Hepatocyte (in vitro differentiated cells): ENCODE results near the gene MNX1. TPM values are rescaled to one million over a fixed set of nuclear protein-coding genes. Genes with fewer than 3 reads are reported as not detected.

Source experiments
- DNase-seq: peaks from one replicate; pipeline ENCODE4 v3.0.0-alpha.2; 2016; ENCODE audit warnings: low spot score
- H2AFZ ChIP-seq: fragments of 200-600 bp; sonication (generic); 2 replicates; pipeline ENCODE4 v1.6.0; 2016; ENCODE audit warnings: antibody characterized with exemption, mild to moderate bottlenecking
- H3K27ac ChIP-seq: fragments of 200-600 bp; sonication (generic); 2 replicates; pipeline ENCODE4 v1.5.1; 2016; ENCODE audit warnings: mild to moderate bottlenecking
- H3K27me3 ChIP-seq: fragments of 200-600 bp; sonication (generic); 2 replicates; pipeline ENCODE4 v1.6.1; 2016
- H3K36me3 ChIP-seq: fragments of 200-600 bp; sonication (generic); replicated peaks from 2 replicates; pipeline ENCODE4 v1.5.1; 2016; ENCODE audit warnings: low read depth; ENCODE audit not compliant: insufficient read depth
- H3K4me1 ChIP-seq: fragments of 200-600 bp; sonication (generic); 2 replicates; pipeline ENCODE4 v1.5.1; 2016; ENCODE audit warnings: mild to moderate bottlenecking, moderate library complexity; ENCODE audit not compliant: insufficient read depth
- H3K4me2 ChIP-seq: fragments of 200-600 bp; sonication (generic); 2 replicates; pipeline ENCODE4 v1.6.0; 2016
- H3K4me3 ChIP-seq: fragments of 200-600 bp; sonication (generic); 2 replicates; pipeline ENCODE4 v1.5.1; 2016; ENCODE audit warnings: mild to moderate bottlenecking
- H3K79me2 ChIP-seq: fragments of 200-600 bp; sonication (generic); 2 replicates; pipeline ENCODE4 v1.6.0; 2017; ENCODE audit warnings: mild to moderate bottlenecking
- H3K9me2 ChIP-seq: fragments of 200-600 bp; sonication (generic); replicated peaks from 2 replicates; pipeline ENCODE4 v1.6.0; 2017; ENCODE audit warnings: mild to moderate bottlenecking; ENCODE audit not compliant: insufficient read depth
- H3K9me3 ChIP-seq: fragments of 200-600 bp; sonication (generic); 2 replicates; pipeline ENCODE4 v1.5.1; 2016; ENCODE audit warnings: low read depth, mild to moderate bottlenecking
- H4K20me1 ChIP-seq: fragments of 200-600 bp; sonication (generic); 2 replicates; pipeline ENCODE4 v1.6.0; 2016; ENCODE audit warnings: mild to moderate bottlenecking; ENCODE audit not compliant: insufficient read depth, poor library complexity, severe bottlenecking
- CTCF ChIP-seq: fragments of 200-600 bp; sonication (generic); IDR thresholded peaks from 2 replicates; pipeline ENCODE4 v1.5.1; 2016; ENCODE audit warnings: antibody characterized with exemption, mild to moderate bottlenecking; ENCODE audit not compliant: poor library complexity
- EZH2 ChIP-seq: fragments of 200-600 bp; sonication (generic); IDR thresholded peaks from 2 replicates; pipeline ENCODE4 v1.6.1; 2016; ENCODE audit warnings: antibody characterized with exemption, mild to moderate bottlenecking, borderline replicate concordance
- EZH2phosphoT487 ChIP-seq: fragments of 200-600 bp; sonication (generic); IDR thresholded peaks from one replicate; pipeline ENCODE4 v1.6.1; 2018; ENCODE audit warnings: antibody characterized with exemption, mild to moderate bottlenecking, low read depth, moderate library complexity; ENCODE audit not compliant: unreplicated experiment, severe bottlenecking
- WGBS: methylation state at CpG from one replicate; pipeline ENCODE4 v1.1.6; 2016; ENCODE audit warnings: low lambda C conversion rate; ENCODE audit errors: missing lambda C conversion rate; 5-methylcytosine and 5-hydroxymethylcytosine counted together
- polyA plus RNA-seq: library from polyadenylated mRNA; unstranded; fragments of >200 nt; fragmentation: Nextera tagmentation; extraction: Ambion mirVana; gene quantifications from 2 replicates; pipeline ENCODE4 v1.2.1, GENCODE V29; 2016
- total RNA-seq: library from RNA; depleted of rRNA; stranded (reverse); fragments of >200 nt; gene quantifications from 2 replicates; pipeline ENCODE4 v1.2.3, GENCODE V29; 2014

MNX1 gene
- total and polyA plus RNA-seq, 2 experiments from 2014 or later, result 1.4 to 2.3 TPM

- no peak overlapping the region for H3K27ac ChIP-seq
- TF ChIP-seq EZH2 (no peak), CTCF (no peak), EZH2phosphoT487 (peak; percentile 90)
- WGBS, result under 1% methylated on average over 37 of the region's 75 CpGs
Measured at GRCh38 chr7:156999958-157000726, 10.3 kb downstream of the MNX1 start.

GRCh38 chr7:156998988-156999957 is 11.2 kb downstream of the MNX1 start:
- peak overlapping the region; percentile 4 for H3K4me3 ChIP-seq
- no peaks in the 10 kb centered on the region for H3K9me2 ChIP-seq
- H2AFZ ChIP-seq, result peak overlapping the region; percentile 41
- H3K4me1 ChIP-seq, result peaks cover 21% of the 10 kb centered on the region
- H3K79me2 ChIP-seq, result no peaks in the 10 kb centered on the region
- H4K20me1 ChIP-seq, result no peaks in the 10 kb centered on the region
- no peak overlapping the region for H3K27ac ChIP-seq
- WGBS, result 7% methylated on average over 40 of the region's 57 CpGs
- TF ChIP-seq EZH2phosphoT487, result peak; percentile 16
- TF ChIP-seq EZH2, result no peak
- no peak for TF ChIP-seq CTCF
- peaks cover 78% of the 10 kb centered on the region for H3K27me3 ChIP-seq
- peak overlapping the region; percentile 92 for H3K4me2 ChIP-seq
- no peaks in the 10 kb centered on the region for H3K9me3 ChIP-seq
- no peaks in the 10 kb centered on the region for H3K36me3 ChIP-seq
- DNase-seq, result no peak

More at GRCh38 chr7:156999958-157000726, 10.3 kb downstream of the MNX1 start:
- Histone ChIP-seq H3K79me2 (no peaks in the 10 kb centered on the region), H3K9me2 (no peaks in the 10 kb centered on the region), H4K20me1 (no peaks in the 10 kb centered on the region), H3K4me3 (peak overlapping the region; percentile 4), H2AFZ (peak overlapping the region; percentile 41), H3K27me3 (peaks cover 87% of the 10 kb centered on the region), H3K4me2 (peak overlapping the region; percentile 92), H3K4me1 (peaks cover 28% of the 10 kb centered on the region), H3K9me3 (no peaks in the 10 kb centered on the region), H3K36me3 (no peaks in the 10 kb centered on the region)
- no peak for DNase-seq

GRCh38 chr7:156994417-156994816 is 16.0 kb downstream of the MNX1 start:
- 89% methylated on average over 8 of the region's 8 CpGs for WGBS
- H3K27me3 ChIP-seq, result peaks cover 31% of the 10 kb centered on the region

More at GRCh38 chr7:156994417-156994816, 16.0 kb downstream of the MNX1 start:
- no peaks in the 10 kb centered on the region for H4K20me1 ChIP-seq
- H3K9me3 ChIP-seq, result no peaks in the 10 kb centered on the region
- H3K27ac ChIP-seq, result no peak overlapping the region
- H3K9me2 ChIP-seq, result no peaks in the 10 kb centered on the region
- no peak overlapping the region for H2AFZ ChIP-seq
- H3K4me1 ChIP-seq, result no peaks in the 10 kb centered on the region
- no peak overlapping the region for H3K4me3 ChIP-seq
- no peak overlapping the region for H3K4me2 ChIP-seq
- no peak for DNase-seq
- no peaks in the 10 kb centered on the region for H3K79me2 ChIP-seq
- TF ChIP-seq EZH2 (no peak), EZH2phosphoT487 (no peak), CTCF (no peak)
- no peaks in the 10 kb centered on the region for H3K36me3 ChIP-seq
